ENCODE measurements around the gene GIMAP8.

The GIMAP8 gene

DNA sequence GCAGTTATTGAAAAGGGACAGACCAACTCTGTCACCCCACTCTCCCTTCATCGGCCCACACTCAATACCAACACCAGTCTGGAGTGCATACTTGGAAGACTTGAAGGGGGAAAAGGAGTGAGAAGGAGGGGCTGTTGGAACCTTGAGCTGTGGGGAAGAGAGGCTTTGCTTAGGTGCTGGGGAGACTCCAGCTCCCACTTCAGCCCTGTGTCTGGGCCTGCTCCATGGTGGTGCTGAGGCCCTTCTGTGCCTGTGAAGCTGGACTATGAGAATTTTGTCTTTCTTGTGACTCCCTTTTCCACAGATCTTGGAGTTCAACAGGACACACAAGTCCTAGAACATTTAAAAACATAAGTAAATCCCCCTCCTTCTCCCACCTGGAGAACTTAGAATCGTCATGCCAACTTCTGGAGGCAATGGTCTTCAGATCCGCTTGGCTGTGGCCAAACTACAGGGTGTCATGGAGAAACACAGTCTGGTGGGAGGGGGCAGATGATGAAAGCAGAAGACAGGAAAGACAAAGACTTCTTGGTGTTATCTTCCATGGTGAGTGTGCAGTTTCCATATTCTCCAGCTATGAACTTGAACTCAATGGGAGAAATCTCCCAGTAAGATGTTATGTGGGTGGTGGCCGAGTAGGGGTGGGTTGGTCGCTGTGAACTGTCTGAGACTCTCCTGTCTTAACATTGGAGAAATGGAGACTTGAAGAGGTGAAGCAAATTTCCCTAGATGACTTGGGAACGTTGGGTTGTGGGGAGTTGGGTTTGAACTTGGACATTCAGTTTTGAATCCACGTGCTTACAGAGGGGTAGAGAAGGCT lies 18.4 kb upstream of the GIMAP8 start:
- in situ Hi-C loops (cut with HindIII; ENCODE audit: low pct_ligation_motif_present, low pct_unique_long_range_greater_than_20kb, low sequenced_read_pairs): no loop called here
- no peak for DNase-seq

DNA sequence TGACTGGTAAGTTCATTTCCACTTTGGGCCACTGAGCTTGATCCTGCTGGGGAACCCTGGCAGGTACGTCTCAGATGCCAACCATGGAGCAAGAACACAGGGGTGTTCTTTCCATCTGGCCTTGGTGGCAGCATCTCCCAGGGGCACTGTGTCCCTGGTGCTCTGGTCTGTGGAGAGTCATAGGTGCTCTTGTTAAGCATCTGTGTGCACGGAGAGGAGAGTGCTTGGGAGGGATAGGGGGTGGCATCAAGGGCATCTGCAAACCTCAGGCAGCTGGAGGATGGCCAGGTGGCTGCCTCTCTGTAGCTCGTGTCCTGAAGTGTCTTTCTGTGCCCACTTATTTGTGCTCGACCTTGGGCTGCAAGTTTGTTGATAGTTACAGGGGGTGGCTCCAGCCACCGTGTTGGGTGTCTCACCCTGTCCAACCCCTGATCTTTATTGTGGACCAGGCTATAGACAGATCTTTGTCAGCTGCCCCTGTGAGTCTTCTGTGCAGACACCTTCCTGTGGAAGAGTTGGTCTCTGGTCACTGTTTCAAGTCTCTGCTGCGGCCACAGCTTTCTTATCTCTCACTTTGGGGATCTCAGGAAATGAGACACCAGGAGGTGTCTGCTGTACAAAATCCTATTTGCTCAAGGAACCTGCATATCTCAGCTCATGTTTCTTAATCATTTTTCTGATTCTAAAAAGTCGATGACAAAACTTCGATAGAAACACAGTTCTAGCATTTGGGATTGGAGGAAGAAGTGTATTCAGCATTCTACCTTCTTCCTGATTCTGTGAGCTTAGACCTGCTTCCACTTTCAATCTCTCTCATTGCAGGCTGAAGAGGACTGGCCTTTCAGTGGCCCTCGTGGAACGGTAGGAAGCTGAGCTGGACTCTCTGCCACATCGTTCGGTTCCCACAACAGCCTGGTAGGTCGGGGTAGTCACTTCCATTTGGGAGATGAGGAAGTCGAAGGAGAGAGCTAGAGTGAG lies 17.2 kb upstream of the GIMAP8 start:
- in situ Hi-C loops (cut with HindIII; ENCODE audit: low pct_ligation_motif_present, low pct_unique_long_range_greater_than_20kb, low sequenced_read_pairs): no loop called here
- no peak for DNase-seq

DNA sequence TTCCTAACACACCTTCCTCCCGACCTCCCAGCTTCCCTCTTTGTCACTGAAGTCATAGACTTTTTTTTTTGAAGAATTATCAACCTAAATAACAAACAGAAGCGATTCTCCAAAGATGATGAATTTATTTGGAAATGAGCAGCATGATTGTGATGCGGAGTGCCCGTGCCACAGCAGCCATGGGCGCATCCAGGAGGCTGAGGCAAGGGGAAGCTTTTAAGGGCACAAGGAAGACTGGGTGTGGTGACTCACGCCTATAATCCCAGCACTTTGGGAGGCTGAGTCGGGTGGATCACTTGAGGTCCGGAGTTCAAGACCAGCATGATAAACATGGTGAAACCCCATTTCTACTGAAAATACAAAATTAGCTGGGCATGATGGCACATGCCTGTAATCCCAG lies 16.2 kb upstream of the GIMAP8 start:
- DNase-seq: no peak
- in situ Hi-C loops (cut with HindIII; ENCODE audit: low pct_ligation_motif_present, low pct_unique_long_range_greater_than_20kb, low sequenced_read_pairs): no loop called here

DNA sequence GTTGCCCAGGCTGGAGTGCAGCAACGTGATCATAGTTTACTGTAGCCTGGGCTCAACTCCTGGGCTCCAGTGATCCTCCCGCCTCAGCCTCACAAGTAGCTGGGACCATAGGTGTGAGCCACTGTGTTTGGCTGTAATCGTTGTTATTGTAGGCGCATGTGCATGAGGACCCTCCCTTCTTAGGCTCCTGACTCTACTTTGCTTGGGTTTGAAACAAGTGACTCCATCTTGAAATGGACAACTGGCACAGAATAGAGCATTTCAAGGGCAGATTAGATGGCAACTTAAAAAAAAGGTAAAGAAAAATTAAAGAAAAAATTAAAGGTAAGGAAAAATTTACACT lies 15.4 kb upstream of the GIMAP8 start:
- DNase-seq: no peak
- in situ Hi-C loops (cut with HindIII; ENCODE audit: low pct_ligation_motif_present, low pct_unique_long_range_greater_than_20kb, low sequenced_read_pairs): no loop called here

DNA sequence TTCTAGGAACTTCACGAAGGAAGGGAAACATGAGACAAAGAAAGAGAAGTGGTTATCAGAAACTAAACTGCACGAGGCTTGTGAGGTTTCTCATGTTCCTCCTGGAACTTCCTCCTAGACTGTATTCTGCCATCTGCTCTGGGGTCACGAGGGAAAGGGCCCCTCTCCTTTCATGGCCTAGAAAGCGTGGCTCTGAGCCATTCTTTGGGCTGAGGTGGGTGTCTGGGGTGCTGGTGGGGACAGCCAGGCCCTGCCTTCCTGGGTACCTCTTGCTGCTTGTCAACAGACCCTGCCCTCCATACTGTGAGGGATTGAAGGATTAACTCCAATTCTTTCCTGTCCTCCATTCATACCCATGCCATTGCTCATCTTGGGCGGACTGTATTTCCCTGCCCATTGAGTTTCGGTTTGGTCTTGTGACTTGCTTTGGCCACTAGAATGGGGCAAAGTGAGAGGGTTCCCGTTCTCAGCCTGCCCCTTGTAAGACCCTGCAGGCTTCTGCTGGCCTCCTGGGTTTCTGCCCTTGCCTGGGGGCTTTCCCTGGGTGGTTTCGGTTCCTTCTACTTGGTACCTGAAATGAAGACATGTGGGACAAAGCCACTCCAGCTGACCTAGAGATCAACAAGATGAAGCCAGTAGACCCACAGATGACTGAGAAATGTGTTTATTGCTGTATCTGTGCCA lies 14.9 kb upstream of the GIMAP8 start:
- no peak for DNase-seq
- in situ Hi-C loops (cut with HindIII; ENCODE audit: low pct_ligation_motif_present, low pct_unique_long_range_greater_than_20kb, low sequenced_read_pairs): no loop called here

DNA sequence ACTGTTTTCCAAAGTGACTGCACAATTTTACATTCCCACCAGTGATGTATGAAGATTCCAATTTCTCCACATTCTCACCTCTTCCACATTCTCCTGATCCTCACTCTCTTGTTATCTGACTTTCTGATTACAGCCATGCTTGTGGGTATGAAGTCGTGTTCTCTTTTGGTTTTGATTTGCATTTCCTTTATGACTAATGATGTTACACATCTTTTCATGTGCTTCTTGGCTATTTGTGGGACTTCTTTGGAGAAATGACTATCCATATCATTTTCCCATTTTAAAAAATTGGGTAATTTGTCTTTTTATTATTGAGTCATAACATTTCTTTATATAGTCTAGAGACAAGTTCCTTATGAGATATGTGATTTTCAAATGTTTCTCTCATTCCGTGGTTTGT lies 10.5 kb upstream of the GIMAP8 start:
- DNase-seq: no peak
- in situ Hi-C loops (cut with HindIII; ENCODE audit: low pct_ligation_motif_present, low pct_unique_long_range_greater_than_20kb, low sequenced_read_pairs): no loop called here

DNA sequence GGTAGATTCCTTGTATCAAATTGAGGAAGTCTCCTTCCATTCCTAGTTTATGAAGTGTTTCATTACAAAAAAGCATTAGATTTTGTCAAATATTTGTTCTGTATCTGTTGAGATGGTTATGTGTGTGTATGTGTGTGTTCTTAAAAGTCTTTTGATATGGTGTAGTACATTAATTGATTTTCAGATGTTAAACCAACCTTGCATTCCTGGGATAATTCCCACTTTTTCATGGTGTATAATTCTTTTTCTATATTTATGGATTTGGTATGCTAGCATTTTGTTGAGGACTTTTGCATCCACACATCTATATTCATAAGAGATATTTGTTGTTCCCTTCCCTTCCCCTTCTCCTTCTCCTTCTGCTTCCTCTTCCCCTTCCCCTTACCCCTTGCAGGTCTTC lies 8.9 kb upstream of the GIMAP8 start:
- in situ Hi-C loops (cut with HindIII; ENCODE audit: low pct_ligation_motif_present, low pct_unique_long_range_greater_than_20kb, low sequenced_read_pairs): no loop called here
- no peak for DNase-seq

DNA sequence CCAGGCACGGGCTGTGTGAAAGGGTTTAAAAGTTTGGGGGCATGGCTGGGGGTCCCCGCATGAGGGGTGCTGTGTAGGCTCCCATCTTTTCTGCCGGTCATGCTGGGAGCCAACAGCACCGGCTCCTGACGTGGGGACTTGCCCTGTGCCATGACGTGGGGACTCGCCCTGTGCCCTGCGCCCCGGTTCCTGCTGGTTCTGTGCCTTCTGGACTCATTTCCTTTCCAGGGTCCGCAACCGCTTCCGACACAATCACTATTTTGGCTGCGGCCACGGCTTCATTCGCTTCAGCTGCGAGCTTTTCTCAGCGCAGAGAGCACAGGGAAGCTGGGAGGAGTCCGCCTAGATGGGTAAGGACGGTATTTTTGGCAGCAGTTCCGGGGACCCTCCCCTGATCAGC lies 7.6 kb upstream of the GIMAP8 start:
- in situ Hi-C loops (cut with HindIII; ENCODE audit: low pct_ligation_motif_present, low pct_unique_long_range_greater_than_20kb, low sequenced_read_pairs): no loop called here
- no peak for DNase-seq

DNA sequence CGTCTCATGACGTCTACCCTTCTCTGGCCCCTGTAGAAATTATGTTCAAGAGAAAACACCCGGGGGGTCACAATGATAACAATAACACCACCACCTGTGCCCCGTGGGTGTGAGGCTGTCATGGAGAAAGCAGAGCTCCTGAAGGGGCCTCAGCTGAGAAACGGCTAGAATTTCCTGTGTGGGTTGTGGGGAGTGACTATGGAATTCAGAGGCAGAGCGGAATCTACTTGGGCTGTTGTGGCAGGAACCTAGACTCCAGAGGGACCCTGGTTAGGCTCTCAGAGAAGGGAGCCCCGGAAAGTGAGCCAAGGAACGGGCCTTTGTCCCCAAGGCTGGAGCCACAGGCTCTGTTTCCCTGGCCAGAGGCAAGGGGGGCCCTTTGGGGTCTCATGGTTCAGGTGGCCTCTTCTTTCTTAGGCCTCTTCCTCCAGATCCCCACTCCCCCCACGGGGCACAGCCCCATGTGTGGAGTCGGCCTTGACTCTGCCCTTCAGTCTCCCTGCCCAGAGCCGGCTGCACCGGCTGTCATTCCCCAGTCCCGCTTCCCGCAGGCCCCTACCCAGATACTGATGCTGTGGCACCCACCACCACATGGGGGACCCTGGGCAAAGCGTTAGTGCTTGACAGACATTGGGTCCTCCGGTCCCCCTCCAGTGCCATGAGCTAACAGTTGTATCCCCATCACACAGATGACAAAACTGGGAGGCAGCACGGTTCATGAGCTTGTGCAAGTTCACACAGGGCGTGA lies 6.5 kb upstream of the GIMAP8 start:
- in situ Hi-C loops (cut with HindIII; ENCODE audit: low pct_ligation_motif_present, low pct_unique_long_range_greater_than_20kb, low sequenced_read_pairs): no loop called here
- no peak for DNase-seq

DNA sequence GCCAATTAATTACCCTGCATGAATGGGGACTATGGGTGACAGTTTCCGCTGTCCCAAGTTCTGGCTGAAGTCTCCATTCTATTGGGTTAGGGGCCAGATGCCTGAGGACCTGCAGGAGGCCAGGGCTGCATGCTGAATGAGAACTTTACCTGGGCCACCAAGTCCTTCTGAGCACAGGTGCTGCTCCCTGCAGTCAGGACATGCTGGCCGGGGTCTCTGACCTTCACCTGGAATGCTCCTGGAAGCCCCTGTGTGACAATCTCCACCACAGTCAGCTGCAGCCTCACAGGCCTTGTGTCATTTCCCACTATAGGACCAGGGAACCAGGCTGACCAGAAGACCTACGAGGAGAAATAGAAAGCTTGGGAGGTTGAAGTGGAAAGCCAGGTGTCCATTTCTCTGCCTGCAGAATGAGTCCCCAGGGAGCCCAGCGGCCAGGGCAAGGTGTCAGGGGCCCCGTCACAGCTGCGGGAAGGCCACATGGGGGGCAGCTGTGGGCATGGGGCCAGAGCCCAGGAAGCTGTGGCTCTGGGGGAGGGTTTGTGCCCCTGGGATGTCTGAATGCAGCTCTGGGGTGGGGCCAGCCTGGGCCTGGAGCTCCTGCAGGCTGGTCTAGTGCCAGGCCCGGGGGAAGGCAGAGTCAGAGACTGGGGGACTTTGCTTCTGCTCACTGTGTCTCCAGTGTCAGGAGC lies 5.6 kb upstream of the GIMAP8 start:
- in situ Hi-C loops (cut with HindIII; ENCODE audit: low pct_ligation_motif_present, low pct_unique_long_range_greater_than_20kb, low sequenced_read_pairs): no loop called here
- no peak for DNase-seq

DNA sequence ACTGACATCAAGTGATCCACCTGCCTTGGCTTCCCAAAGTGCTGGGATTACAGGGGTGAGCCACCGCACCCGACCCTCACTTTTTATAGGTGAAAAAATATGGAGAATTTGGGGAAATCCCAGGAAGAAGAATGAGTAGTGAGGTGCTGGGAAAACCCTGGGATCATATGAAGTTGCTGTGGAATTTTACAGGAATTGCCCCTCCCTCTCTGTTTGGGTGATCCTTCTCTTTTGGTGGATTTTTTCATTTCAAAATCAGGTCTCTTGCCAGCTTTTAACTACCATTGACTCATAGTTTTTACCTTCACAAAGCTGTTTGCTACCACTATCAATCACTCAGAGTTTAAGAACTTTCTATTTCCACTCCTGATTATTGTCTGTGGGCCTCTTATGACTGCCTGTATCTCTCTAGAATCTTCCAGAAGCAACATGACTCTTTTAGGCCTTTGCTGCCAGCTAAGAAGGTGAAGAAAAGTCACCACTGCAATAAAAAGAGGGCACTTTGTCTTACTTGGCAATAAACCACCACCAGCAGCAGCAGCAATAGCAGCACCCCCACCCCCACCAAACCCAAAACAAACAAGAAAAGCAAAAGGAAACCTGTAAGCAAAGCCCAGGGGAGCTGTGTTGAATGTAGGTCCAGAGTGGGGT lies 4.0 kb upstream of the GIMAP8 start:
- in situ Hi-C loops (cut with HindIII; ENCODE audit: low pct_ligation_motif_present, low pct_unique_long_range_greater_than_20kb, low sequenced_read_pairs): no loop called here
- no peak for DNase-seq

DNA sequence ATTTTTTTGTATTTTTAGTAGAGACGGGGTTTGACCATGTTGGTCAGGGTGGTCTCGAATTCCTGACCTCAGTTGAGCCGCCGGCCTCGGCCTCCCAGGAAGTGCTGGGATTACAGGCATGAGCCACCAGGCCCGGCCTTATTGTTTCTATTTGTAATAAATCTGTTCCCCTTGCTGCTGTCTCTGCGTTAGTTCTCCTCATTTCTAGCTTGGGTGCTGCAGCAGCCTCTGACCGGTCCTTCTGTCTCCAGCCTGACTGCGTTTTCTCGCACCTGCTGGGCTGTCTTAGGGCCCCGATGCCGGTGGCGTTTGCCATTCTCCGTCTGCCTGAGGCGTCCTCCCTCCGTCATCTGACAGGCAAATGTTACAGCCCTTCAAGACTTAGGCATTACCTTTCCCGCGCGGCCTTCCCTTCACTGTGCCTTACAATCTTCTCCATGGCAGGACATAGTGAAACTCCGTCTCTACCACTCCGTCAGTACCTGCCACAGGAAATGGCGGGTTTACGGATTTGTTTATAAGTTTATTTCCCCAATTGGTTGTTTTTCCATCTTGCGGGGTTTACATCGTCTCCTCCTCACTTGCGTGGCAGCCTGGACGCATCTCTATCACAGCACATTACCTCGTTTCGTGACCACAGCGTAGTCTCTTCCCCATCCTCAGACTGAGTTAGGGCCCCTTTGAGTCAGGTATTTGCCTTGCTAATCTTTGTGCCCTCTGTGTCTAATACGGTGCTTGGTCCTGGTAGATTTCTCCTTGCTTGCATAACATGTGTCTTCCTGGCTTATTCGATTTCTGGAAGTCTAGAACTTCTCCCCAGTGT lies 2.3 kb upstream of the GIMAP8 start:
- no peak for DNase-seq
- in situ Hi-C loops (cut with HindIII; ENCODE audit: low pct_ligation_motif_present, low pct_unique_long_range_greater_than_20kb, low sequenced_read_pairs): no loop called here

DNA sequence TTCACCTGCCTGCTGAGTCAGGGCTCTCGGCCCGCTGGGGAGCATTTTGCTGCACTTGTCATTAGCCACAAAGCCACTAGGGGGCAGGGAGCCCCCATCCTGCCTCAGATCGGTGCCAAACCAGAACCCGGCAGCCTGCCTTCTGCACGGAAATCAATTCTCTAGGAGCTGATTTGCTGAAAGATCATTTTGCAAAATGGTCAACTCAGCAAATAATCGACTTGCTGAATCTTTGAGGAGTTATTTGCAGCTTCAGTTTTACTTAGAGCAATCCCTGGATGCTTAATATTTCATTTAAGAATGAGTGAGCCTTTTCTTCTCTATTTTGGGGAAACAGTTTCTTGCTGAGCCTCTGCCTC lies 1.7 kb upstream of the GIMAP8 start:
- in situ Hi-C loops (cut with HindIII; ENCODE audit: low pct_ligation_motif_present, low pct_unique_long_range_greater_than_20kb, low sequenced_read_pairs): no loop called here
- DNase-seq: peak; percentile 80

DNA sequence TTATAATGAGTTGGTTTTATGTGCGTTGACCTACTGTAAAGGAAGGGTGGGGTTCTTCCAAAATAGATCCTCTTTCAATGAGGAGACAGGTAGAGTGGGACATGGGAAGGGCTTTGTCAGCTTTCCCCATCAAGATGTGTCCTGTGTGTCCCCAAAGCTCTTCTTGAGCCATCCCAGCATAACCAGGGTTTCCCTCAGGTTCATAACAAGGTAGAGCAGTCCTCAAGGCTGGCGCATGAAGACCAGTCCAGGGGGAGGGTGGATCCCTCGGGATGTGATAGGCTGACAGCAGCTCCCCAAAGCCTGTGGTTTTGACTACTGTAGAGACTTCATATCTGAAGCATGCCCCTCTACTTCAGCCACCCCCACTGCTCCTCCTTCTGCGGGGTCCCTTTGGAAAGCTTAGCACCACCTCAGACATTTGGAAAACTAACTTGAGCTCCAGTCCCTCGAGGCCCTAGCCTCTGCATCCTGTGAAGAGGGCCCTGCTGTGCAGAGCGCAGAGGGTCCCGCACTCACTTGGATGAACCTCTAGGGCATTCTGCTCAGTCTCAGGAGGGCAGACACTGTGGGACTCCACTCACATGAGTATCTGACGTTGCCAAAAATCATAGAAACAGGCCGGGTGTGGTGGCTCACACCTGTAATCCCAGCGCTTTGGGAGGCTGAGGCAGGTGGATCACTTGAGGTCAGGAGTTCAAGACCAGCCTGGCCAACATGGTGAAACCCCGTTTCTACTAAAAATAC lies 1.1 kb upstream of the GIMAP8 start:
- in situ Hi-C loops (cut with HindIII; ENCODE audit: low pct_ligation_motif_present, low pct_unique_long_range_greater_than_20kb, low sequenced_read_pairs): no loop called here
- no peak for DNase-seq

DNA sequence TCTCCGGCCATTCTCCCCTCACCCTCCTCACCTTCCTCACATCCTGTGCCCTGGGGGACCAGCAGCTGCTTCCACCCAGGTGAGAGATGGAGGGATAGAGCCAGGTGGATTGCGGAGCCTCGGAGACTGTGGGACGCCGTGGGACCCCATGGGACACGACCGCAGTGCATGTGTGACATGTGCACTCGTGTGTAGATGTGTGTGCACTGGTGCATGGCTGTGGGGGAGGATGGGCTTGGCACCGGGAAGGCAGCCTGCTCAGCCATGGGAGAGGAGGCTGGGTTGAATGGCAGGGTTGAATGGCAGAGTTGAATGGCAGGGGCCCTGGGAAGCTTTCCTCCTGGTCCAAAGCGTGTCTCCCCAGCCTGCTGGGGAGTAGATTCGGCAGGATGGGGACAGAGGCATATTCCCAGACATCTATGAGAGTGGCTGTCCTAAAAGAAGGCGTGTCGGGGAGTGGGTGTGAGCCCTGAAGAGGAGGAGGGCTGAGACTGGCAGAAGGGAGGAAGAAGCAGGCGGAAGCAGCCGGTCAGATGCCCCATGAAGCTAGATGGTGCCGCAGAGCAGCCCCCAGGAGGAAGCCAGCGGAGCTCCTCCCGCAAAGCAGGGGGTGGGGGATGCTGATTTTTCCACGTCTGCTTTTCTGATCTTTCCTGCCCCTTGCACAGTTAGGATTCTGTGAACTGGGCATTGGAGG lies 815 bp downstream of the GIMAP8 start:
- no peak for DNase-seq
- in situ Hi-C loops (cut with HindIII; ENCODE audit: low pct_ligation_motif_present, low pct_unique_long_range_greater_than_20kb, low sequenced_read_pairs): no loop called here
